Ovary (tissue), 9 donors: Measurements from ENCODE around the gene HPCAL1. TPM values are rescaled to one million over a fixed set of nuclear protein-coding genes. Genes with fewer than 3 reads are reported as not detected.

Experiments used
- DNase-seq, 5 donors: peaks; one replicate each; pipeline ENCODE4 v3.0.0-alpha.2; 2019 to 2020
- H3K27ac ChIP-seq, 2 donors: fragments of 200-600 bp; one replicate each; pipeline versions ENCODE4 v1.5.1 to v1.8.0; 2019 to 2022
- H3K27me3 ChIP-seq: fragments of 200-600 bp; one replicate; pipeline ENCODE4 v1.8.0; 2022
- H3K36me3 ChIP-seq: fragments of 200-600 bp; sonication (generic); one replicate; pipeline ENCODE4 v1.5.1; 2019
- H3K4me1 ChIP-seq: one replicate; pipeline ENCODE4 v1.8.1; 2013; ENCODE audit warnings: mild to moderate bottlenecking, moderate library complexity; ENCODE audit not compliant: insufficient read depth
- H3K4me3 ChIP-seq: fragments of 200-600 bp; sonication (generic); one replicate; pipeline ENCODE4 v1.5.1; 2017
- H3K9me3 ChIP-seq, 2 donors: fragments of 200-600 bp in 1 of 2; sonication (generic) in 1 of 2; one replicate each; pipeline versions ENCODE4 v1.5.1 to v1.8.1; 2013 to 2019; ENCODE audit warnings: mild to moderate bottlenecking in 1 of 2, moderate library complexity in 1 of 2
- CTCF ChIP-seq, 3 donors: fragments of 450-650 bp in 2 of 3; fragments of 200-600 bp in 1 of 3; IDR thresholded peaks; one replicate each; pipeline versions ENCODE4 v1.5.1 to v1.8.0; 2016 to 2022; ENCODE audit warnings: antibody characterized with exemption in 3 of 3, mild to moderate bottlenecking in 1 of 3
- EP300 ChIP-seq: sonication (generic); formaldehyde crosslinking; IDR thresholded peaks from one replicate; pipeline ENCODE4 v1.6.1; 2017; ENCODE audit warnings: antibody characterized with exemption
- POLR2A ChIP-seq: fragments of 450-650 bp; IDR thresholded peaks from one replicate; pipeline ENCODE4 v1.6.1; 2017; ENCODE audit warnings: antibody characterized with exemption, mild to moderate bottlenecking, moderate library complexity
- WGBS, 3 donors: extraction: QIAGEN DNeasy Blood & Tissue Kit in 1 of 3; methylation state at CpG; one replicate each; pipeline versions ENCODE4 v1.1.5 to v1.1.7; 2013 to 2017; 5-methylcytosine and 5-hydroxymethylcytosine counted together
- intact Hi-C, 4 donors: fragments of 100-400 bp; cut with DNase I; formaldehyde crosslinking; loops; one replicate each; pipeline versions ENCODE4 v1.11.0 to v1.15.1; 2022 to 2023
- polyA plus RNA-seq, 2 donors: library from polyadenylated mRNA; stranded (reverse); fragments of 200-250 nt in 1 of 2; fragments of 350-450 nt in 1 of 2; fragmentation: Illumina TruSeq in 1 of 2; extraction: RNeasy Lipid Tissue Mini Kit (QIAGEN cat#74804) in 1 of 2; gene quantifications; one replicate each; pipeline ENCODE4 v1.2.3, GENCODE V29; 2013 to 2014
- total RNA-seq, 7 donors: library from RNA; depleted of rRNA in 2 of 7; stranded (reverse); fragments of >200 nt in 2 of 7; fragmentation: NEBNext Ultra II Directional in 3 of 7; extraction: Animal tissue kit (Norgen Biotek cat#: 25700) in 3 of 7; gene quantifications; one replicate each; pipeline versions ENCODE4 v1.1.0 to v1.2.4, GENCODE V29; 2016 to 2023
- donor health status: DM: no; HTN: no; CAD: no; lungs with moderate emphysema.
- donor health status: DM: no; HTN: no; CAD: no.
- donor health status: Bipolar disorder and iron deficiency.
- donor health status: DM: yes; HTN: yes; CAD: no.
- donor health status: DM: no; HTN: no; CAD: no.
- donor health status: DM: yes; HTN: yes; CAD: no.

Gene HPCAL1
- total and polyA plus RNA-seq, 9 donors: 11.4 to 69.5 (median 18.5) TPM

- no peaks in the 10 kb centered on the region for H3K9me3 ChIP-seq
- 32 to 46% (median 45%) methylated on average over 18 of the region's 18 CpGs for WGBS, 3 donors
- no peaks in the 10 kb centered on the region for H3K27me3 ChIP-seq
- TF ChIP-seq EP300: no peak
- no peak for TF ChIP-seq POLR2A
- no peak for TF ChIP-seq CTCF (IDR thresholded peaks at IDR 0.05)
- H3K4me3 ChIP-seq: no peak overlapping the region
- DNase-seq: no peak
- intact Hi-C loops: no loop called here
- no peak overlapping the region for H3K27ac ChIP-seq
- H3K36me3 ChIP-seq: no peaks in the 10 kb centered on the region
- no peaks in the 10 kb centered on the region for H3K4me1 ChIP-seq
Measured at GRCh38 chr2:10382354-10383061, 79.8 kb downstream of the HPCAL1 start.

- TF ChIP-seq CTCF (IDR thresholded peaks at IDR 0.05) (no peak), EP300 (no peak), POLR2A (no peak)
- no peaks in the 10 kb centered on the region for H3K27me3 ChIP-seq
Measured at GRCh38 chr2:10383960-10384734, 81.4 kb downstream of the HPCAL1 start.

GRCh38 chr2:10385501-10385900 lies 82.8 kb downstream of the HPCAL1 start:
- TF ChIP-seq POLR2A (no peak), EP300 (no peak), CTCF (IDR thresholded peaks at IDR 0.05) (no peak)
- Histone ChIP-seq H3K9me3 (no peaks in the 10 kb centered on the region), H3K27ac (no peak overlapping the region), H3K27me3 (no peaks in the 10 kb centered on the region), H3K4me1 (no peaks in the 10 kb centered on the region), H3K36me3 (no peaks in the 10 kb centered on the region), H3K4me3 (no peak overlapping the region)
- DNase-seq: no peak
- 72 to 88% (median 80%) methylated on average over 17 of the region's 17 CpGs for WGBS, 3 donors
- intact Hi-C loops: no loop called here

More at GRCh38 chr2:10383960-10384734, 81.4 kb downstream of the HPCAL1 start:
- no peak for DNase-seq
- Histone ChIP-seq H3K9me3 (no peaks in the 10 kb centered on the region), H3K4me3 (no peak overlapping the region), H3K4me1 (no peaks in the 10 kb centered on the region), H3K27ac (no peak overlapping the region), H3K36me3 (no peaks in the 10 kb centered on the region)
- intact Hi-C loops: no loop called here
- WGBS, 3 donors: 68 to 83% (median 74%) methylated on average over 8 of the region's 8 CpGs

- no peak overlapping the region for H3K27ac ChIP-seq
- intact Hi-C loops: no loop called here
- no peaks in the 10 kb centered on the region for H3K36me3 ChIP-seq
- no peaks in the 10 kb centered on the region for H3K4me1 ChIP-seq
- H3K27me3 ChIP-seq: no peaks in the 10 kb centered on the region
- no peak for DNase-seq
- no peak overlapping the region for H3K4me3 ChIP-seq
- no peaks in the 10 kb centered on the region for H3K9me3 ChIP-seq
- TF ChIP-seq POLR2A (no peak), EP300 (no peak), CTCF (IDR thresholded peaks at IDR 0.05) (no peak)
- WGBS, 3 donors: 84 to 90% (median 85%) methylated on average over 11 of the region's 11 CpGs
Measured at GRCh38 chr2:10385933-10386773, 83.4 kb downstream of the HPCAL1 start.
